Activated T-cell treated with anti-CD3 and anti-CD28 coated beads for 48 hours (primary cell): ENCODE results near the gene RAB30.
"Not testable (repeated sequence)": the region's sequence is repeated elsewhere in the genome, so short reads cannot be mapped to it uniquely, and the experiment has no call there.

ENCODE experiments used
- DNase-seq: peaks from one replicate; pipeline ENCODE4 v3.0.0-alpha.2; 2020; ENCODE audit warnings: low read depth

RAB30 gene

DNA sequence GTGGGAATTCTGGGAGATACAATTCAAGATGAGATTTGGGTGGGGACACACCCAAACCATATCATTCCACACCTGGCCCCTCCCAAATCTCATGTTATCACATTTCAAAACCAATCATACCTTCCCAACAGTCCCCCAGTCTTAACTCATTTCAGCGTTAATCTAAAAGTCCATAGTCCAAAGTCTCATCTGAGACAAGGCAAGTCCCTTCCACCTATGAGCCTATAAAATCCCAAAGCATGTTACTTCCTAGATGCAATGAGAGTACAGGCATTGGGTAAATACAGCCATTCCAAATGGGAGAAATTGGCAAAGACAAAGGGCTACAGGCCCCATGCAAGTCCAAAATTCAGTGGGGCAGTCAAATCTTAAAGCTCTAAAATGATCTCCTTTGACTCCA lies 128.3 kb downstream of the RAB30 start:
- not testable (repeated sequence) for DNase-seq

- DNase-seq = no peak
These were observed 129.3 kb downstream of the RAB30 start for GRCh38 chr11:82942376-82942775.

DNA sequence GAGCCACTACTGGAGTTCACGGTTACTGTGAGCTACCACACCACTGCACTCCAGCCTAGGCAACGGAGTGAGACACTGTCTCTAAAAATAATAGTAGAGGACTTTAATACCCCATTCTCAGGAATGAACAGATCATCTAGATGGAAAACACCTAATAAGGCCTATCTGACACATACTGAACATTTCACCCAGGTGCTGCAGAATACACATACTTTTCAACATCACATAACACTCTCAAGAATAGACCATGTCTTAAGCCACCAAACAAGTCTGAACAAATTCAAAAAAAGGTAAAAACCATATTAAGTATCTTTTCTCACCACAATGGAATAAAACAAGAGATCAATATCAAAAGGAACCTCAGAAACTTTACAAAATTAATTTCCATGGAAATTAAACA lies 132.2 kb downstream of the RAB30 start:
- no peak for DNase-seq

GRCh38 chr11:82937554-82937953 lies 134.1 kb downstream of the RAB30 start:
- DNase-seq = no peak

- no peak for DNase-seq
These were observed 135.4 kb downstream of the RAB30 start for GRCh38 chr11:82936261-82936660.

GRCh38 chr11:82932564-82932963 lies 139.1 kb downstream of the RAB30 start:
- DNase-seq = no peak

DNA sequence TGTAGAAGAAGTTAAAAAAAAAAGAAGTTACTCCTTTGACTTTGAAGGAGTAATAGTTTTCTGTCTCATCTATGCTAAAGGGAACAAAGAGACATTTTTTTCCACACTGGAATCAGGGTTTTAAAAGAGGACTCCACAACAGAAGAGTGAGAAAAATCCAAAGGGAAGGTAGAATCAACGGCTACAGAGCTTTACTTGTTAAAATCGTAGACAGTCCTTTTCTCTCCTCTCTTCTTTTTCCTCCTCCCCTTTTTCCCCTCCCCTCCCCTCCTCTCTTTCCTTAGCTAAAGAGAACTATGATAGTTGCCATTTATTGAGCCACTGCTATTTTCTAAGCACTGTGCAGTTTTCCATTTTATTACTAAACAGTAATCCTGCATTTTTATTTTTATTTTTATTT lies 141.0 kb downstream of the RAB30 start:
- no peak for DNase-seq

DNA sequence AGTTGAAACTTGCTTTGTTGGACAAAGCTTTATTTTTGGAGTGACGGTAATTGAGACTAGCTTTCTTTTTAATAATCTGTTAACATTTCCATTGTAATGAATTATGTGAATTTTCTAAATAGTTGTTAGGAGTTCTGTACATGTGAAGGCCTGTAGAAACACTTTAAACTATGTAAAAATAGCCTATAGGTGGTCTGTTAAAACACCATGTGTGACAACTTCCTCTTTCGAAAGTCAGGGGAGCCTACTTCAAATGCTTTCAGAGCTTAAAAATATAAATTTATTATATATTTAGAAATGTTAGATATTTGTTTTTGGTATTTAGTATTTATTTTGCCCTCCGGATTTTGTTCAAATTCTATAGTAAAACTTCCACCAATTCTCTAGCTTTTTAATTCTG lies 141.5 kb downstream of the RAB30 start:
- DNase-seq = no peak

DNA sequence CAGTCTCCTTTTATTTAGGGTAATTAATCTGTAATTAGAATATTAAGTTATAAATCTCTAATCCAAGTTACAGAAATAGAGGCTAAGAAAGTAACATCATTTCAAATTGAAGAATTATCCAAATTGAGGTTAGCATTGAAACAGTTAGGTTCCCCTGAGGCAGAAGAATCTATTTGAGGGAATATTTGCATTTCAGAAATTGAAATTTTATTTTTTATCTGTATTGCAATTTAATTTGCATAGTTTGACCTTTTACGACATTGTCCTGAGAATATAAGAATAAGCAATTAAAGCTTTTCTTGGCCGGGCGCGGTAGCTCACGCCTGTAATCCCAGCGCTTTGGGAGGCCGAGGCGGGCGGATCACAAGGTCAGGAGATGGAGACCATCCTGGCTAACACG lies 142.6 kb downstream of the RAB30 start:
- DNase-seq = no peak

DNA sequence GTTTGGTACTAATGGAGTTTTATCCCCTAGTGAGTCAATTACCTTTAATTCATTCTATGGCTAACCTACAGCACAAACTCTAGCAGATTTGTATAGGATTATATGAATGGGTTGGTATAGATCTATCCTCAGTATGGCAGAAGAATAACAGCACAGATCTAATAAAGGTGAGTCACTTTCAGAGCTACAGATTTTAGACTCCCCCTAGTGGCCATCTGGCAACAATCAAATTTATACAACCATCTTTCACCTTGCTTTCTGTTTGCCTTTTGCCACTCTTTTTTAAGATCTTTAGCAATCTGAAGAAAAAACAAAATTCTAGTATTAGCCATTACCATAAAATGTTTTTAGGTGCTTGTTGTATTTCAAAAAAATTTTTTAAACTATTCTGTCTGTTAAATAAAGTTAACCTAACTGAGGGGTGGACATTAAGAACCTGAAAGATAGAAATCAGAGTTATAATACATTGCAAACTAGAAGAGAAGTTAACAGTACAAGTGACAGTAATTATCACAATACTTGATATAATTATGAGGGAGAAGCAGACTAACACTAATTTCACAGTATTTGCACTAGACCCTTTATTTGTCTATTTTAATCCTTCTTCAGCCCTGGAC lies 144.3 kb downstream of the RAB30 start:
- no peak for DNase-seq

DNA sequence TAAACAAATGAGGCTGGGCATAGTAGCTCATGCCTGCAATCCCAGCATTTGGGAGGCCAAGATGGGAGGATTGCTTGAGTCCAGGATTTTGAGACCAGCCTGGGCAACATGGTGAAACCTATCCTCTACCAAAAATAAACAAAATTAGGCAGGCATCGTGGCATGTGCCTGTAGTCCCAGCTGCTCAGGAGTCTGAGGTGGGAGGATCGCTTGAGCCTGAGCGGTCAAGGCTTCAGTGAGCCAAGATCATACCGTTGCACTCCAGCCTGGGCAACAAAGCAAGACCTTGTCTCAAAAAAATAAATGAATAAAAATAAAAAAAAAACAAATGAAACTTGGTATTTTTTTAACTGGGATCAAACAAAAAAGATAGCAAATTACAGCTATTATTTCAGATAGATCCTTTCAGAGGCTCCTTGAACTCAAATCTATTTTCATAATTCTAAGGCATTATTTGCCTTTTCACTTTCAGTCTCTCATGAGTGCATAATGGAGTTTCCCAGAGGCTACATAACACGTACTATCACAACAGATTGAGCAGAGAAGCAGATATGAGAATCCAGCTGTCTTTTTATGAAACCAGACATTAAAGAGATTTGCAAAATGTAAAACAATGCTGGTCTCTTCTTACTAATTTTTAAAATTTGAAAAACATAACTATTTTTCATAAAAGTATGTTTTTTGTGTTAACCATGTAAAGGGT lies 147.0 kb downstream of the RAB30 start:
- no peak for DNase-seq
